ENCODE measurements around the gene FAAP20.
A peak's percentile ranks its signal among the peaks of the same experiment; 100 is the strongest.

The FAAP20 gene

DNA sequence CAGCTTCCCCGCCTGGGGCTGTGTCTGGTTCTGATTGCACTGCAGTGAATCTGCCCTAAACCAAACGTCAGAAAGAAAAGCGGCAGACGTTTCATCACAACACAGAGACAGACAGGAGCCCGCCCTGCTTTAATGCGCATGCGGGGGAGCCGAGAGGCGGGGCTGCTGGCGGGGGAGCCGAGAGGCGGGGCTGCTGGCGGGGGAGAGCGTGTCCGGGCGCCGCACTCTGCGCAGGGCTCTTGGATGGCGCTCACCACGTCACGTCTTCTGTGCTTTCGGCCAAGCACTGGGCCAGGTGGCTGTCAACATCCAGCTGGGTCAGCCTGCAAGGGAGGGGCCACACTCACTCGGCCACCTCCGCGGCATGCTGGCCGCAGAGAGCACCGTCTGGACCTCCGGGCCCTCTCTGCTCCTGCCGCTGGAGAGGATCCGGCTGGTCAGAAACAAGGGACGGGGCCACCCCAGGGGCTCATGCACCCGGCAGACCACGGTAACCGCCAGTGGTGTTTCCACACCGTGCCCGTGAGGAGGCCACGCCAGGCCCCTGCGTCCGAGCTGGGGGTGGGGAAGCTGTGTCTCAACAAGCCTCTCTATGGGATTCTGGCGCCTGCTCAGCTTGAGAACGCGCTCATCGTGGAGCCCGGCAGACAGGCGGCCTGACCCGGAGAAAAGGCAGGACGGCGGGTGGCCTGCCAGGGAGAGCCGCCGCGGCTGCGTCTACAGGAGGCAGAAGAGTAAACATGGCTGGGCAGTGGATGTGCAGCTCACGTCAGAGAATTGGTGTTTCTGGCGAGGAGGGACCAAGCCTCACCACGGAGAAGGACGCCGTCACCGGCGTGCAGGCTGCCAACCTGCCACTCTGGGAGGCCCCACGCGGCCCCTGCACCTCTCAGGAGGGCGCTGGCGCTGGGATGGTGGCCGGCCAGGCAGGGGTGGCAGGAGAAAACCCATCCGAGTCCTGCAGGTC lies 4.8 kb downstream of the FAAP20 start:
- Histone ChIP-seq H3K4me3 (replicated peaks; ENCODE audit: low read depth, low read length) (peak overlapping the region; percentile 61), H3K36me3 (ENCODE audit: control insufficient read depth, insufficient read depth, low read length) (no peaks in the 10 kb centered on the region; the same call in 1 of the 2 replicates), H3K27me3 (replicated peaks; ENCODE audit: control insufficient read depth, insufficient read depth, low read length) (no peaks in the 10 kb centered on the region)
- peak; percentile 84 for DNase-seq (ENCODE audit: extremely low read depth, insufficient read length)
- TF ChIP-seq, protein P1, sequence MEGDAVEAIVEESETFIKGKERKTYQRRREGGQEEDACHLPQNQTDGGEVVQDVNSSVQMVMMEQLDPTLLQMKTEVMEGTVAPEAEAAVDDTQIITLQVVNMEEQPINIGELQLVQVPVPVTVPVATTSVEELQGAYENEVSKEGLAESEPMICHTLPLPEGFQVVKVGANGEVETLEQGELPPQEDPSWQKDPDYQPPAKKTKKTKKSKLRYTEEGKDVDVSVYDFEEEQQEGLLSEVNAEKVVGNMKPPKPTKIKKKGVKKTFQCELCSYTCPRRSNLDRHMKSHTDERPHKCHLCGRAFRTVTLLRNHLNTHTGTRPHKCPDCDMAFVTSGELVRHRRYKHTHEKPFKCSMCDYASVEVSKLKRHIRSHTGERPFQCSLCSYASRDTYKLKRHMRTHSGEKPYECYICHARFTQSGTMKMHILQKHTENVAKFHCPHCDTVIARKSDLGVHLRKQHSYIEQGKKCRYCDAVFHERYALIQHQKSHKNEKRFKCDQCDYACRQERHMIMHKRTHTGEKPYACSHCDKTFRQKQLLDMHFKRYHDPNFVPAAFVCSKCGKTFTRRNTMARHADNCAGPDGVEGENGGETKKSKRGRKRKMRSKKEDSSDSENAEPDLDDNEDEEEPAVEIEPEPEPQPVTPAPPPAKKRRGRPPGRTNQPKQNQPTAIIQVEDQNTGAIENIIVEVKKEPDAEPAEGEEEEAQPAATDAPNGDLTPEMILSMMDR (IDR thresholded peaks at IDR 0.05; ENCODE audit: insufficient read depth, low read length, poor library complexity, severe bottlenecking): no peak

DNA sequence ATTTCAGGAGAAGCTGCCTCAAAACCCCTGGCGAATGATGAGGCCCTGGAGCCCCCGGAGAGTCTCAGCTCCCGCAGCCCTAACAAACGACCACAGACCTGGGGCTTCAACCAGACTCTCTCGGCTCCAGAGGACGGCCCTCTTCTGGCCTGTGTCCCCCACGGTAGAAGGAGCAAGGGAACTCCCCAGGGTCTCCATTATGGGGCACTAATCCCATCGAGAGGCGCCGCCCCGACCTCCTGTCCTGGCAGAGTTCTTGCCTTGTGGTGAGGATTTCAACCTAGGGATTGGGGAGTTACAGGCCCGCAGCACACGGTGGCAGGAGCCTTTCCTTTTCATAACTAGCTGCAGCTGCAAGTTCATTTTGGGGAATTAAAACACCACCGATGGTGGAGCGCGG lies 6.2 kb downstream of the FAAP20 start:
- Histone ChIP-seq H3K27me3 (replicated peaks; ENCODE audit: control insufficient read depth, insufficient read depth, low read length) (no peaks in the 10 kb centered on the region), H3K36me3 (ENCODE audit: control insufficient read depth, insufficient read depth, low read length) (no peaks in the 10 kb centered on the region; the same call in 1 of the 2 replicates)
- TF ChIP-seq, protein P1 (IDR thresholded peaks at IDR 0.05; ENCODE audit: insufficient read depth, low read length, poor library complexity, severe bottlenecking): no peak

DNA sequence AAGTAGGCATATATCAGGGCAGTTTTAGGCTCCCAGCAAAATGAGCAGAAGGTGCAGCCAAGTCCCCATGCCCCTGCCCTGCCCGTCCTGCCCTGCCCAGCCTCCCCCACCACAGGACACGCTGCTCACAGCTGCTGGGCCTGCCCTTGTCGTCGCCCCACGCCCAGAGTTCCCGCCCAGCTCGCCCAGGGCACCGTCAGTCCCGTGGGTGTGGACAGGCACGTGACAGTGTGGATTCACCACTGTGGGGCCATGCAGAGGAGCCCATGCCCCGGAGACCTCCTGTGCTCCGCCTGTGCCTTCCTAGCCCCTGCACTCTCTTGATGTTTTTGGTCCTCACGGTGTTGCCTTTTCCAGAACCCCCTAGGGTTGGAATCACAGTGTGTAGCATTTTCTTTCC lies 7.0 kb downstream of the FAAP20 start:
- H3K36me3 ChIP-seq (ENCODE audit: control insufficient read depth, insufficient read depth, low read length): no peaks in the 10 kb centered on the region; the same call in 1 of the 2 replicates
- no peaks in the 10 kb centered on the region for H3K27me3 ChIP-seq (replicated peaks; ENCODE audit: control insufficient read depth, insufficient read depth, low read length)
- no peak for DNase-seq (ENCODE audit: extremely low read depth, insufficient read length)
- TF ChIP-seq, protein P1 (IDR thresholded peaks at IDR 0.05; ENCODE audit: insufficient read depth, low read length, poor library complexity, severe bottlenecking): no peak
- H3K4me3 ChIP-seq (replicated peaks; ENCODE audit: low read depth, low read length): no peak overlapping the region

More for the DNA sequence above, 6.2 kb downstream of the FAAP20 start:
- H3K4me3 ChIP-seq (replicated peaks; ENCODE audit: low read depth, low read length): no peak overlapping the region
- no peak for DNase-seq (ENCODE audit: extremely low read depth, insufficient read length)

DNA sequence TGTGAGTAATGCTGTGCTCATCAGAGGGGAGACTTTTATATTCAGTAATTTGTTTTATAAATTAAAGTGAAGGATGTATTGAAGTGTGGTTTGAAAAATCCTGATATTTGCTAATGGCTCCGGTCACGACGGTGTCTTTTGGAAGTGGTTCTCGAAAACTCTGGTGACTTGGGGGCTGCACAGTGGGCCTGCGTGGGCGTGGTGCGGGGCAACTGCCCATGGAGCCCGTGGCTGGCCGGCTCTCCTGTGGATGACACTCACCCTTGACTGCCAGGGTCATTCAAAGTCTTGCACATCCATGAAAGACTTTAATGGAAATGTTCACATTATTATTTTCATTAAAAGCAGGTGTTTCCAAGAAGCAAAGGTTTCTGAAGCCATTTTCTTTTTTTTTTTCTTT lies 7.7 kb downstream of the FAAP20 start:
- Histone ChIP-seq H3K36me3 (ENCODE audit: control insufficient read depth, insufficient read depth, low read length) (no peaks in the 10 kb centered on the region), H3K4me3 (replicated peaks; ENCODE audit: low read depth, low read length) (no peak overlapping the region), H3K27me3 (replicated peaks; ENCODE audit: control insufficient read depth, insufficient read depth, low read length) (no peaks in the 10 kb centered on the region)
- no peak for DNase-seq (ENCODE audit: extremely low read depth, insufficient read length)
- TF ChIP-seq, protein P1 (IDR thresholded peaks at IDR 0.05; ENCODE audit: insufficient read depth, low read length, poor library complexity, severe bottlenecking): no peak

DNA sequence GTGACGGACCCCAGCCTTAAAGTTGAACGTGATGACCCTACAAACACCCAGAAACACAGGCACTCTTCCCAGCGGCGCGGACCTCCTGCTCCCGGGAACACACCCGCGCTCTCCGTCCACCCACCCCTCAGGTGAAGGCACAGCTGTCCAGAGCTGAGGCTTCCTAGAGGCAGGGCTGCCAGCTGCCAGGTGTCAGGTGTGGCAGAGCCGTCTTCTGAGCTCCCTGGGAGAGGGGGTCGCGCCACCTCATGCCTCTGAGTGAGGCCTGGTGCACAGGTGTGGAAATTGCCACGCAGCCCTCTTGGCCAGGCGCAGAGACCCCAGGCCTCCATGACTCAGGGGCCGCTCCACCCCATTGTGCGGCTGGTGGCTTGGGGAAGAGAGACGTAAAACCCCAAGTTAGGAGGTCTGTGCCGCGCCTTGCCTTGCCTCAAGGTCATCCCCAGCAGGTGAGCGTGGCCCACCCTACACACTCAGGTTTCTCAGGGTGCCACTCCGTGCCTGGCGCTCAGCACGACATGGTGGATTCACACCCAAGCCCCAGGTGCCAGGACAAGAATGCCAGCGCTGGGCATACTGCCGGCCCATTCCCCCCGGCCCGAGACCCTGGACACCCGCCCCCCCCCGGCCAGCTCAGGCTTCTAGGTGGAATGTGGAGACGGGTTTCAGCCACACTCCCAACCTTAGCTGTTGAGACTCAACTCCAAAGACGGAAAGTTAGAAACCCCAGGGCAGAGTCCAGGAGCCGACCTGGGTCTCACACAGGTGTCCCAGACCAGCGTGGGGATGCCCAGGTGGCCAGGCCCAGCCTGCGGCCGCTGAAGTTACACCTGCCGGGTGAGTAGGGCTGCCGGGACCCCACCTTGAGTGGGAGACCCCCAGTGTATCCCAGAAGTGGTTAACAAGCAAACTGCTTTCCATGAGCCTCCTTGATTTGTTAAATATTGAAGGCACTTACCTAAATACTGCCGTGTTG lies 8.4 kb downstream of the FAAP20 start:
- Histone ChIP-seq H3K4me3 (replicated peaks; ENCODE audit: low read depth, low read length) (no peak overlapping the region), H3K27me3 (replicated peaks; ENCODE audit: control insufficient read depth, insufficient read depth, low read length) (no peaks in the 10 kb centered on the region), H3K36me3 (ENCODE audit: control insufficient read depth, insufficient read depth, low read length) (no peaks in the 10 kb centered on the region)
- TF ChIP-seq, protein P1 (IDR thresholded peaks at IDR 0.05; ENCODE audit: insufficient read depth, low read length, poor library complexity, severe bottlenecking): no peak
- no peak for DNase-seq (ENCODE audit: extremely low read depth, insufficient read length)

Data from GM06990 (cell line).